PC-9 (cell line): ENCODE results near the gene TDRD1.

Experiments
- CTCF ChIP-seq: fragments of 200-600 bp; sonication (generic); conservative IDR thresholded peaks from 2 replicates; pipeline ENCODE4 v1.6.1; 2017; ENCODE audit warnings: mixed run types, antibody characterized with exemption, mild to moderate bottlenecking, moderate library complexity
- EZH2 ChIP-seq: fragments of 200-600 bp; sonication (generic); IDR thresholded peaks from 2 replicates; pipeline ENCODE4 v1.8.0; 2017; ENCODE audit warnings: antibody characterized with exemption, low read depth

GRCh38 chr10:114223066-114223465 is 43.9 kb downstream of the TDRD1 start:
- no peak for TF ChIP-seq CTCF
- no peak for TF ChIP-seq EZH2
